GM18526 (cell line): ENCODE data around the gene CBFA2T2.

Experiments
- POLR2A ChIP-seq: IDR thresholded peaks from 3 replicates; pipeline ENCODE4 v1.6.1; 2011; ENCODE audit not compliant: insufficient read length; ENCODE audit errors: extremely low read depth

CBFA2T2 gene

GRCh38 chr20:33658929-33659328 is 169.0 kb downstream of the CBFA2T2 start:
- TF ChIP-seq POLR2A: no peak

GRCh38 chr20:33659341-33660034 is 169.6 kb downstream of the CBFA2T2 start:
- no peak for TF ChIP-seq POLR2A

- TF ChIP-seq POLR2A: no peak
These were observed 170.3 kb downstream of the CBFA2T2 start for GRCh38 chr20:33660035-33660684.

GRCh38 chr20:33660685-33661058 is 170.8 kb downstream of the CBFA2T2 start:
- no peak for TF ChIP-seq POLR2A

- TF ChIP-seq POLR2A: no peak
These were observed 172.3 kb downstream of the CBFA2T2 start, which contains the start of gene C20orf144 for GRCh38 chr20:33662172-33662571. Gene C20orf144 (plus strand): TSS chr20:33662327. CDS start chr20:33662346, 19 bp downstream.

- peak; percentile 92 for TF ChIP-seq POLR2A
These were observed 173.5 kb downstream of the CBFA2T2 start for GRCh38 chr20:33663161-33664084.

GRCh38 chr20:33664085-33664761 is 174.3 kb downstream of the CBFA2T2 start:
- TF ChIP-seq POLR2A: no peak

- TF ChIP-seq POLR2A: no peak
These were observed 174.9 kb downstream of the CBFA2T2 start for GRCh38 chr20:33664762-33665144.

GRCh38 chr20:33666293-33667244 is 176.7 kb downstream of the CBFA2T2 start, which contains the start of gene ACTL10:
Gene ACTL10 (plus strand): TSS chr20:33666943. CDS start chr20:33667498, 555 bp downstream.
- peak; percentile 81 for TF ChIP-seq POLR2A

GRCh38 chr20:33667245-33667675 is 177.4 kb downstream of the CBFA2T2 start:
- no peak for TF ChIP-seq POLR2A

- TF ChIP-seq POLR2A: peak; percentile 20
These were observed 178.0 kb downstream of the CBFA2T2 start for GRCh38 chr20:33667676-33668465.

GRCh38 chr20:33668466-33669155 is 178.7 kb downstream of the CBFA2T2 start:
- no peak for TF ChIP-seq POLR2A

GRCh38 chr20:33669224-33669623 is 179.3 kb downstream of the CBFA2T2 start:
- no peak for TF ChIP-seq POLR2A
